HG03025 (cell line): ENCODE measurements around the gene CAD.
"Not testable (repeated sequence)": the region's sequence is repeated elsewhere in the genome, so short reads cannot be mapped to it uniquely, and the experiment has no call there.

Experiments used
- ATAC-seq: cut with Tn5 transposase; IDR thresholded peaks from one replicate; pipeline ENCODE4 v1.9.1; 2021; ENCODE audit warnings: mild to moderate bottlenecking, moderate library complexity; ENCODE audit not compliant: unreplicated experiment, low FRiP score

CAD gene

GRCh38 chr2:27272537-27273522 is 55.7 kb downstream of the CAD start:
- ATAC-seq: not testable (repeated sequence)

GRCh38 chr2:27275211-27276150 is 58.3 kb downstream of the CAD start, which contains the start of gene DNAJC5G:
DNAJC5G (plus strand) TSS chr2:27275433; CDS start chr2:27276729, 1,296 bp downstream.
- no peak for ATAC-seq

- ATAC-seq: no peak
These were observed 60.8 kb downstream of the CAD start for GRCh38 chr2:27278010-27278409.

GRCh38 chr2:27280826-27281225 is 63.7 kb downstream of the CAD start:
- no peak for ATAC-seq

- ATAC-seq: no peak
These were observed 64.3 kb downstream of the CAD start for GRCh38 chr2:27281442-27281841.

- ATAC-seq: no peak
These were observed 64.8 kb downstream of the CAD start, which contains the start of gene TRIM54 for GRCh38 chr2:27281855-27282559. TRIM54 (plus strand) TSS chr2:27282429; CDS start chr2:27282732, 303 bp downstream.

GRCh38 chr2:27282892-27283291 is 65.7 kb downstream of the CAD start:
- no peak for ATAC-seq

GRCh38 chr2:27284996-27285395 is 67.8 kb downstream of the CAD start:
- no peak for ATAC-seq

- no peak for ATAC-seq
These were observed 68.3 kb downstream of the CAD start for GRCh38 chr2:27285481-27285880.

- ATAC-seq: no peak
These were observed 71.4 kb downstream of the CAD start for GRCh38 chr2:27288610-27289009.

- no peak for ATAC-seq
These were observed 73.4 kb downstream of the CAD start for GRCh38 chr2:27290549-27290948.

- no peak for ATAC-seq
These were observed 74.7 kb downstream of the CAD start for GRCh38 chr2:27291865-27292264.
